Activated CD8-positive, alpha-beta T cell treated with anti-CD3 and anti-CD28 coated beads for 36 hours (primary cell): ENCODE measurements around the gene FSHR. TPM values are rescaled to one million over a fixed set of nuclear protein-coding genes. Genes with fewer than 3 reads are reported as not detected.

ENCODE experiments used
- ATAC-seq: fragments of 200-7000 bp; cut with Tn5 transposase; one replicate; pipeline ENCODE4 v1.10.0; 2021; ENCODE audit warnings: mild to moderate bottlenecking, moderate library complexity
- CTCF ChIA-PET: fragments of 350-600 bp; sonication (Branson Sonifier 250); formaldehyde crosslinking; loops from one replicate; lab custom pipeline; 2021; ENCODE audit warnings: antibody characterized with exemption; lab: Charles Lee
- POLR2A ChIA-PET: fragments of 350-600 bp; sonication (Branson Sonifier 250); formaldehyde crosslinking; loops from one replicate; lab custom pipeline; 2021; ENCODE audit warnings: antibody characterized with exemption; lab: Charles Lee
- DNase-seq: peaks from one replicate; pipeline ENCODE4 v3.0.0-alpha.2; 2020
- H3K27ac Mint-ChIP-seq: one replicate; pipeline ENCODE4 v1.8.0; 2021; ENCODE audit warnings: mild to moderate bottlenecking, mixed read lengths
- H3K27me3 Mint-ChIP-seq: one replicate; pipeline ENCODE4 v1.8.0; 2021; ENCODE audit warnings: mixed read lengths
- H3K36me3 Mint-ChIP-seq: one replicate; pipeline ENCODE4 v1.8.0; 2021; ENCODE audit warnings: low read depth, mixed read lengths
- H3K4me1 Mint-ChIP-seq: one replicate; pipeline ENCODE4 v1.8.0; 2021; ENCODE audit warnings: low read depth, mixed read lengths
- H3K4me3 Mint-ChIP-seq: one replicate; pipeline ENCODE4 v1.8.0; 2021; ENCODE audit warnings: mild to moderate bottlenecking, moderate library complexity, mixed read lengths
- H3K9me3 Mint-ChIP-seq: one replicate; pipeline ENCODE4 v1.8.0; 2021; ENCODE audit warnings: mixed read lengths
- CTCF ChIP-seq: fragments of 200-600 bp; IDR thresholded peaks from one replicate; pipeline ENCODE4 v1.8.0; 2022; ENCODE audit warnings: antibody characterized with exemption, mild to moderate bottlenecking
- intact Hi-C: fragments of 100-400 bp; cut with micrococcal nuclease; formaldehyde crosslinking; loops from one replicate; pipeline ENCODE4 v1.10.0; 2022
- total RNA-seq, 2 experiments: library from RNA; stranded (reverse); gene quantifications; one replicate each; pipeline ENCODE4 v1.2.3, GENCODE V29; 2021

The FSHR gene
- total RNA-seq, 2 experiments from 2014 or later, result not detected

- ATAC-seq, result no peak
- POLR2A ChIA-PET, result no interaction called here
- no peaks in the 10 kb centered on the region for H3K9me3 Mint-ChIP-seq
- H3K27me3 Mint-ChIP-seq, result no peaks in the 10 kb centered on the region
- no peak overlapping the region for H3K4me3 Mint-ChIP-seq
- no peak for TF ChIP-seq CTCF
- intact Hi-C loops, result no loop called here
- no peak overlapping the region for H3K27ac Mint-ChIP-seq
- CTCF ChIA-PET, result no interaction called here
- no peaks in the 10 kb centered on the region for H3K36me3 Mint-ChIP-seq
- no peaks in the 10 kb centered on the region for H3K4me1 Mint-ChIP-seq
- no peak for DNase-seq
Observed at GRCh38 chr2:49123600-49123999, 30.7 kb downstream of the FSHR start.

- no peak overlapping the region for H3K27ac Mint-ChIP-seq
- ChIA-PET CTCF (no interaction called here), POLR2A (no interaction called here)
- ATAC-seq, result no peak
- intact Hi-C loops, result no loop called here
- no peak for DNase-seq
- H3K4me1 Mint-ChIP-seq, result no peaks in the 10 kb centered on the region
- H3K27me3 Mint-ChIP-seq, result no peaks in the 10 kb centered on the region
- no peaks in the 10 kb centered on the region for H3K36me3 Mint-ChIP-seq
- no peak for TF ChIP-seq CTCF
- H3K9me3 Mint-ChIP-seq, result no peaks in the 10 kb centered on the region
- no peak overlapping the region for H3K4me3 Mint-ChIP-seq
Observed at GRCh38 chr2:49122107-49122506, 32.2 kb downstream of the FSHR start.

GRCh38 chr2:49113046-49113445, 41.3 kb downstream of the FSHR start:
- Mint-ChIP-seq H3K4me3 (no peak overlapping the region), H3K9me3 (no peaks in the 10 kb centered on the region), H3K27me3 (no peaks in the 10 kb centered on the region), H3K4me1 (no peaks in the 10 kb centered on the region), H3K36me3 (no peaks in the 10 kb centered on the region), H3K27ac (no peak overlapping the region)
- no peak for DNase-seq
- TF ChIP-seq CTCF, result no peak
- intact Hi-C loops, result no loop called here
- ATAC-seq, result no peak
- CTCF ChIA-PET, result no interaction called here
- POLR2A ChIA-PET, result no interaction called here

- ATAC-seq (no peak), DNase-seq (no peak)
- no peaks in the 10 kb centered on the region for H3K4me1 Mint-ChIP-seq
- ChIA-PET POLR2A (no interaction called here), CTCF (no interaction called here)
- no peak overlapping the region for H3K27ac Mint-ChIP-seq
- TF ChIP-seq CTCF, result no peak
- H3K4me3 Mint-ChIP-seq, result no peak overlapping the region
- no peaks in the 10 kb centered on the region for H3K27me3 Mint-ChIP-seq
- H3K36me3 Mint-ChIP-seq, result no peaks in the 10 kb centered on the region
- intact Hi-C loops, result no loop called here
- H3K9me3 Mint-ChIP-seq, result no peaks in the 10 kb centered on the region
Observed at GRCh38 chr2:49111456-49111855, 42.9 kb downstream of the FSHR start.

GRCh38 chr2:49111006-49111405, 43.3 kb downstream of the FSHR start:
- no peak for DNase-seq
- Mint-ChIP-seq H3K27ac (no peak overlapping the region), H3K9me3 (no peaks in the 10 kb centered on the region), H3K36me3 (no peaks in the 10 kb centered on the region), H3K27me3 (no peaks in the 10 kb centered on the region), H3K4me3 (no peak overlapping the region), H3K4me1 (no peaks in the 10 kb centered on the region)
- ATAC-seq, result no peak
- ChIA-PET POLR2A (no interaction called here), CTCF (no interaction called here)
- no peak for TF ChIP-seq CTCF
- intact Hi-C loops, result no loop called here
